HG03520 (cell line): ENCODE measurements around the gene SLC5A4.

ENCODE experiments used
- ATAC-seq: cut with Tn5 transposase; IDR thresholded peaks from one replicate; pipeline ENCODE4 v1.9.1; 2021; ENCODE audit warnings: mild to moderate bottlenecking, moderate library complexity; ENCODE audit not compliant: unreplicated experiment

Gene SLC5A4

DNA sequence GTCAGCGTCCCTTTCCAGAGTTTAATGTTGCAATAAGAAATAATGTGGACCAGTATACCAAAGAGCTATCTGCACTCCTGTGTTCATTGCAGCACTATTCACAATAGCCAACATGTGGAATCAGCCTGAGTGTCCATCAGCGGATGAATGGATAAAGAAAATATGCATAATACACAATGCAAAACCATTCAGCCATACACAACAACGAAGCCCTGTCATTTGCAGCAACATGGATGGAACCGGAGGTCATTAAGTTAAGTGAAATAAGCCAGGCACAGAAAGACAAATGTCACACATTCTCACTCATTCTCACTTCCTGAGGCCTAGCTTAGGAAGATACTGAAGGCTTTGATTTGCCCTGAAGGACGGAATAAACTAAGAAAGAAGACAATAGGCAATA lies 22.1 kb downstream of the SLC5A4 start:
- no peak for ATAC-seq

DNA sequence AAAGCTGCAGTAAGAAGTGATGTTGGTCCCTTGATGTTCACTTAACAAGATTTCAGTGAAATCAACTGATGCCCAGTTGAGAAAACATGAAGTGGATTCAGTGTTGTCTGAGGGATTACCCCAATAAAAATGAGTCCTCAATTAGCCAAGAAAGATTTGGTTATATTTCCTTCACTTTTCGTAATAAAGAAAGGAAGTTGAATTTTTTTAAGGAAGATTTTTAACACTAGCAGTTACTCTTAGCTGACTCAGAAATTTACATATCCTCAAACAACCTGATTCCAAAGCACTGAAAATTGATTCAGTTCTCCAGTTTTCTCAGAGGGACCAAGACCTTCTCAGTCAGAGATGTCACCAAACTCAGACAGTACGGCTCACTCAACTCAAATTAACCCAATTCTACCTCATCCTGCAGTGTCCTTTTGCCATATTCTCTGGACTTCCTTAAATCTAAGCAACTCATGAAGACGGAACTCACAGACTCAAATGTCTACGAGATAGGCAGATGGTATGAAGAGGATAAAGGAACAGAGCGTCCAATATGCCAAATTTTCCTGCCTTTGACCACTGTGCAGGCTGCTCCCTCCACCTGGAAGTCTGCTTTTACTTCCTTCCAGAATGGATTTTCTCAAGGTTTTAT lies 22.8 kb downstream of the SLC5A4 start:
- no peak for ATAC-seq

DNA sequence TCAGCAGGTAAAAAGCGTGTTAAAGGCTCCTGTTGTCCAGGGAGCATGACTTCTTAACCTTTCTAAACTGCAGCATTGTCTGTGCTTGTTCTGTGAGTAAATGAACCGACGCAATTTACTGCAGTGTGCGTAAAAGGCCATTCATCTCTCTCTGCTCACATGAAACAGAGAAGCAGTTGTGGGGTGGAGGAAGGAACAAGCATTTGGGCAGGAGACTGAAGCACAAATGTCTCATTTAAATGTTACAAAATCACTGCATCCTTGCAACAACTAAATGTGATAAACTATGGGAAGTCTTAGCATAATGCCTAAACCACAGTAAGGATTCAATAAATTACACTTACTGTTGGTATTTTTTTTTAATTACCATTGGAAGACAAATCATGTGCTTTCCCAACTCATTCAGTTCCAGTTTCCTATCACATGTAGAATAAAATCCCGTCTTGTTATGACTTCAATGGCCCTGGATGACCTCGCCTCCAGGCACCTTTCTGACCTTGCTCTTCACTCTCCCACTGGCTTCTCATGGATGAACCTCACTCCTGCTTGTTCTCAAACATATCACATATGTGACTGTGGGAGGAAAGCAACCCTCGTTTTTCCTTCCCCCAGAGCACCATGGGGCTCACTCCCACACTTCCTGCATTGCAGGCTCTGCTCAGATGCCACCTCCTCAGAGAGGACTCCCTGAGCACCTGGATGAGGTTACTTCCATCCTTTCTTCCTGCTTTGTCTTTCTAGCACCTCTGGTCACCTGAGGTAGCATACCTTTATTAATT lies 28.6 kb downstream of the SLC5A4 start:
- no peak for ATAC-seq

DNA sequence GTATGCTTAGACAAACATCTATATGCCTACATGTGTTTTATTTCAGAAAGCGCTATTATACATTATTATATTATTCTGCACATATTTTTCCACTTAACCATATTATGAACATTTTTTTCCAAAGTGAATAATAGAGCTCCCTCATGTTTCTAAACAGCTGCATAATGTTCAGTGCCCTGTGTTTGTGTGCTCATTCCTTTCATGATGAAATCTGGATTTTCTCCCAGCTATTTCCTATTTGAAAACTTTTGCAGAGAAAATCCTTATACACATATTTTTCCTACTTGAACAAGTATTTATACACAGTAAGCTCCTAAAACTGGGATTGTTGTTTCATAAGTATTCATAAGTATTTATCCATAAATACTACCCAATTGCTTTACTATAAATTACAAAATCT lies 32.2 kb downstream of the SLC5A4 start:
- no peak for ATAC-seq

DNA sequence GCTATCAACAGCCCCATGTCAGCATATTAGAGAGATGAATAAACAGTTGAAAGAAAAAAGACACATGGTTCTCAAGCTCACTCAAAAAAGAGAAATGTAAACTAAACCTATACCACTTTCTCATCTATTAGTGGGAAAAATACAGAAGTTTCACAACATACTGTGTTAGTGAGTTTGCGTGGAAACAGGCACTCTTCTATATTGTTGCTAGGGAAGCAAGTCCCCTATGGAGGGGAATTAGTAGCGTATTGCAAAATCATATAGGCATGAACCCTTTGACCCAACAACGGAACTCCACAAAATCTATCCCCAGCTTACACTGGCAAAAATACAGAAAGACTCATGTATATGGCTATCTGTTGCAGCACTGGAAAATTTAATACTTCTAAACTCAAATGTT lies 36.1 kb downstream of the SLC5A4 start:
- ATAC-seq: no peak

DNA sequence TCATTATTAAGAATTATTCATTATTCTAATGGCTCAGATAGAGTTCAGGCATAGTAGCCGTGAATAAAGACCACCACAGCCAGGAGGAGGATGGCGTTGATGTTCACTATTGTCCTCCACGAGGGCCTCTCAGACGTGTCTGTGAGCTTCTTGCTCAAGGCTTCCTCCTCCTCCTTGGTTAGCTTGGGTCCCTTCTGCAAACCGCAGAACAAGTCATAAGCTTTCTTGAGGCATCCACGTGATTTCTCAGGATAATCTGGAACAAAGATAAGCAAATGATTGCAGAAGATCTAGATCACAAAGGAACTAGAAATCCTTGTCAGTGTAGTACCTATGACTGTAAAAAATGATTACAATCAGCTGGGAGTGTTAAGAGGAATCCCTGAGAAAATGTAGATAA lies 36.7 kb downstream of the SLC5A4 start:
- no peak for ATAC-seq

DNA sequence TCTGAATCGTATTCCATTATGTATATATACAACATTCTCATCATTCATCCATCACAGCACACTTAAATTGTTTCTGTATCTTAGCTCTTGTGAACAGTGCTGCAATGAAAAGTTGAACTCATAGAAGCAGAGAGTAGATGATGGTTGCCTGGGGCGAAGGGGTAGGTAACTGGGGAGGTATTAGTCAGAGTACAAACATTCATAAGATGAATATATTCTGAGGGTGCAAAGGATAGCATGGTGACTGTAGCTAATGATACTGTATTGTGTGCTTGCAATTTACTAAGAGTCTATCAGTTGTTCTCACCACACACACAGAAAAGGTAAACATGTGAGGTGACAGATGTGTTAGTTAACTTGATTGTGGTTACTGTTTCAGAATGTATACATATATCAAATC lies 37.7 kb downstream of the SLC5A4 start:
- ATAC-seq: no peak

DNA sequence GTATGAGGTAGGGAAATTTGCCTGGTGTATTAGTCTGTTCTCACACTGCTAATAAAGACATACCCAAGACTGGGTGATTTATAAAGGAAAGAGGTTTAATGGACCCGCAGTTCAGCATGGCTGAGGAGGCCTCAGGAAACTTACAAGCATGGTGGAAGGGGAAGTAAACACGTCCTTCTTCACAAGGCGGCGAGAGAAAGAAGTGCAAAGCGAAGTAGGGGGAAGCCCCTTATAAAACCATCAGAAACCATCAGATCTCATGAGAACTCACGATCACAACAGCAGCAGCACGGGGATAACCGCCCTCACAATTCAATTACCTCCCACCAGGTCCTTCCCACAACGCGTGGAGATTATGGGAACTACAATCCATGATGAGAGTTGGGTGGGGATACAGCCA lies 38.2 kb downstream of the SLC5A4 start:
- ATAC-seq: no peak

DNA sequence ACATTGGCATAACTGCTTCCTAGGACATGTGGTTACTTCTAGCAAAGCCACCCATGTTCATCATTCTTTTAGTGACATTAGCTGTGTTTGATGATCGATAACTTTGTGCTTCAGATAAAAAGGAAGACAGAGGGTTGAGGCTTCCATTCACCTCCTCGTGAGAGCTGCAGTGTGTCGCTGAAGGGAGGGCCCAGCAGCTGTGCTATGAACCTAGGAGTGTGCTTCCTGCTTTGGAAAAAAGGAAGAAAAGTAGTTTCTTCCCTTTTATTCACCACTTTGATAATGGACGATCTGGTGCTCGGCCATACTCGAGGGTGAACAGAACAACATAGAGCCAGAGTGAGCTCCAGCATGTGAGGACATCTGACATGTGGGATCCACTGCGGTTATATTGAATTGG lies 44.1 kb downstream of the SLC5A4 start:
- ATAC-seq: no peak

DNA sequence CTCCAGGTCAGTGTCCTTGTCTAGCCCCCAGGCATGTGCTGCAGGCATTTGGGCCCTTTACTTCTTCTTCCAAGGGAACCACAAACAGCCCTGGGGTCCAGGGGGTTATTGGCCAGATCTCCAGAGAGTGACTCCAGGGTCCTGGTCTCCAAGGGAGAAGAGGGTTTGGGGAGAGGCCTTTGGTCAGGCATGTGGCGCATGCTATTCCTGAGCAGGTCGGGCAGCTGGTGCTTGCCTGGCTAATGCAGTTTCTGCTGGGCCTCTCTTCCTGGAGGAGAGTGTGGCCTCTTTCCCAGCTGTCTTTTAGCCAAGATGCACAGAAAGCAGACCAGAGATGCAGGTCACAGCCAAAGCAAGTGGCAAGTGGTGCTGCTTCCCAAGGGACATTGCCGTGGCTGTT lies 46.5 kb downstream of the SLC5A4 start:
- no peak for ATAC-seq

DNA sequence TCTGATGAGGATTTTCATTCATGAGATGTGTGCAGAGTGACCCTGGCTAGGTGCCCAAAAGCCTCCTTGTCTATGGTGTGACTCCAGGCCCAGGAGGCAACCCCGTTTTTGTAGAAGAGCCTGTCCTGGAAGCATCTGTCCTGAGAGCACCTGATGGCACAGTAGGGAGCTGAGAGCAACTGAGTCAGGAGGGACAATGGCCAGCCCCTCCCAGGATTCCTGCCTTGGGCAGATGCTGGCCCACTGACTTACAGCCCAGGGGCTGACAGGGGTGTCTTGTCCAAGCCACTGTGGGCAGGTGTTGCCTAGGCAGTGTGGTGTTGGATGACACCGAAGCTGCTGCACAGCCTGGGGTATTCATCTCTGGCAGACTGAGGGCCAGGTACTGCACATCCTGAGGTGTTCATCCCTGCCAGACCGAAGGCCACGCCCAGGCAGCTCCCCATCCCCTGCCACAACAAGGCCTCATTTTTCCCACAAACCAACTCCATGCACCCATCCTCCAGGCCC lies 47.1 kb downstream of the SLC5A4 start:
- ATAC-seq: no peak

DNA sequence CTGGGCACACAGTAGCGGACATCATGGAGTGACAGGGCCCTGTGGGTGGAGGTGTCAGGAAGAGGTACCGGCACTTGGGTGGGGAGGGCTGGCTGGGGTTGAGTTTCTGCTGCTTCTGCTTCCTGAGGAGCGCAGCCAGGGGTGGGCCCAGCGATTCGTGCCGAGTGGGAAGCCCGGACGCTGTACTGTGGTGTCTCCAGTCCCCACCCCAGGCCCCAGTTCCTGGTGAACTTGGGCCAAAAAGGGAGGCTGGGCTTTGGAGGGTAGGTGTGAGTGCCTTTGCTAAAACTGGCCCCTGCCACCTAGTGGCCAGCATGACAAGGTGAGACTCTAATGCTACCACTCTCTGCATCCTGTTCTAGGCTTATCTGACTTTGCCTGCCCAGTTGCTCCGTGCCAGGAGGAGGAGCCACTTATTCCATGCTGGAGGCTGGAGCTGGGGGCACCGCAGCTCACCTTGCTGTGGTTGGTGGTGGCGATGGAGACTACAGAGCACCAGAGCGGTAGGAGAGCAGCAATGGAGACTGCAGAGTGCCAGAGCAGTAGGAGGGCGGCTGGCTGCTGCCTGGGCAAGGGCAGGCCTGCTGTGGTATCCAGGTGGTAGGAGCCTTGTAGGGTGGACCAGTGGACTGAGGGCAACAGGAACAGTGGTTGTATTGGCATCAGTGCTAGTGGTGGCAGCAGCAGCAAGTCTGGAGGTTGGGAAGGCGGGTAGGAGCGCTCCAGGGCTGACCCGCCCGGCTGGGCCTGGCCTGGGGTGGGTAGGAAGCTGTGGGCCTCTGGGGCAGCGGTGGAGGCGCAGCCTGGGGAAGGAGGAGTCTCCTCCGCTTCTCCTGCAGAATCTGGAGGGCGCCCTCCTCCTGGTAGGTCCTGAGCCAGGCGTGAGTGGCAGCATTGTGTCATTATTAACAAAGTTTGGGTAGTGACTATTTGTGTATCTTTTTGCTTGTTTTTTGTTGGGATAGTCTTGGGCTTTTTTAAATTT lies 48.1 kb downstream of the SLC5A4 start:
- no peak for ATAC-seq

DNA sequence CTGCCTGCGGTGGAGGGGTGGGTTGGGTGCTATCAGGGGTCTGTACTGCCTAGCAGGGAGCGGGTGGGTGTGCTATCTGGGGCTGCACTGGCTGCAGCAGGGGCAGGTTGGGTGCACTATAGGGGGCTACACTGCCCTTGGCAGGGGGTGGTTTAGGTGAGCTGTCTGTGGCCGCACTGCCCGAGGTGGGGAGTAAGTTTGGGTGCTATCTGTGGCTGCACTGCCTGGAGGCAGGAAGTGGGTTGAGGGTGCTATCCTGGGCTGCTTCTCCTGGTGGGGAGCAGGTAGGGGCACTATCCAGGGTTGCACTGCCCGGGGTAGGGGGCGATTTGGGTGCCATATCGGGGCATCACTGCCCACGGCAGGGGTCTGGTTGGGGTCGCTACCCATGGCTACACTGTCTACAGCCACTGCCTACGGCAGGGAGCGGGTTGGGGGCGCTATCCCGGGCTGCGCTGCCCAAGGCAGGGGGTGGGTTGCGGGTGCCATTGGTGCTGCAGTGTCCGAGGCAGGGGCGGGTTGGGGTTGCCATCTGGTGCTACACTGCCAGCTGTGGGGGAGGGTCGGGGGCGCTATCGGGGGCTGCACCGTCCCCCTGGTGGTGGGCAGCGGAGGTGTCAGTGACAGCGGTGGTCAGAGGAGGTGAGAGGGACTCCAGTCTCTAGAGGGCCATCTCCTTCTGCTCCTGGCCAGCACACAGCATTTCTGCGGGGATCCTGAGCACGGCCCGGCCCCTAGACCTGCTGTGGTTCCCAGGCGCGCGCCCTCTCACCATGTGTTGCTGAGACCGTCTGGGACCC lies 49.0 kb downstream of the SLC5A4 start:
- no peak for ATAC-seq

DNA sequence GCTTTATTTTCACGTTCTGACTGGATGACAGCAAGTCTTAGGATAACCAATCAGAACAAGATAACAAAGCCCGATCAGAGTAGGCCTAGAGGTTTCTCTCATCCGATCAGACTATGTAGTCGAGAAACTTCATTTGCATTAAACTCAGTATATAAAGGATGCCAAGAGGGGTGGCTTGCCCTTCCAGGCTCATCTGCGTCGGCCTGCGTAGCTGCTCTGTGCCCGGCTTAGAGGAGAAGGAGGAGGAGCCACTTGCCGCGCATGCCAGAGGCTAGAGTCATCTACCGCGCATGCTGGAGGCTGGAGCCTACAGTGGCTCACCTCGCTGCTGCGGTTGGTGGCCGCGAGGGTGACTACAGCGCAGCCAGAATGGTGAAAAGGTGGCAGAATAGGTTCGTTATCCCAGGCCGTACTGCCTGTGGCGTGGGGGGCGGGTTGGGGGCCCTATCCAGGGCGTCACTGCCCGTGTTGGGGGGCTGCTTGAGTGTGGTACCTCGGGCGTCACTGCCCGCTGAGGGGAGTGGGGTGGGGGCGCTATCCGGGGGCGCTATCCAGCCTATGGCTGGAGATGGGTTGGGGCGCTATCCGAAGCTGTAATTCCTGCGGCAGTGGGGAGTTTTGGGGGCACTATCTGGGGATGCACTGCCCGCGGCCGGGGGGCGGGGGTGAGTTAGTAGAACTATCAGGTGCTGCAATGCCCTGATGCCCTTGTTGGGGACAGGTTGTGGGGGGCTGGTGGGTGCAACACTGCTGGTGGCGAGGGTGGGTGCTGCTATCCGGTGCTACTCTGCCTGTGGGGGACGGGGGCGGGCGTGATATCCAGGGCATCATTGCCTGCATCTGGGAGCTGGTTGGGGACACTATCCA lies 50.1 kb downstream of the SLC5A4 start, which contains the start of gene RFPL2:
TSS of gene RFPL2 (minus strand) at position 218 of the 867 bp plus-strand sequence. CDS start 2,622 bp downstream, outside the sequence.
- ATAC-seq: no peak

DNA sequence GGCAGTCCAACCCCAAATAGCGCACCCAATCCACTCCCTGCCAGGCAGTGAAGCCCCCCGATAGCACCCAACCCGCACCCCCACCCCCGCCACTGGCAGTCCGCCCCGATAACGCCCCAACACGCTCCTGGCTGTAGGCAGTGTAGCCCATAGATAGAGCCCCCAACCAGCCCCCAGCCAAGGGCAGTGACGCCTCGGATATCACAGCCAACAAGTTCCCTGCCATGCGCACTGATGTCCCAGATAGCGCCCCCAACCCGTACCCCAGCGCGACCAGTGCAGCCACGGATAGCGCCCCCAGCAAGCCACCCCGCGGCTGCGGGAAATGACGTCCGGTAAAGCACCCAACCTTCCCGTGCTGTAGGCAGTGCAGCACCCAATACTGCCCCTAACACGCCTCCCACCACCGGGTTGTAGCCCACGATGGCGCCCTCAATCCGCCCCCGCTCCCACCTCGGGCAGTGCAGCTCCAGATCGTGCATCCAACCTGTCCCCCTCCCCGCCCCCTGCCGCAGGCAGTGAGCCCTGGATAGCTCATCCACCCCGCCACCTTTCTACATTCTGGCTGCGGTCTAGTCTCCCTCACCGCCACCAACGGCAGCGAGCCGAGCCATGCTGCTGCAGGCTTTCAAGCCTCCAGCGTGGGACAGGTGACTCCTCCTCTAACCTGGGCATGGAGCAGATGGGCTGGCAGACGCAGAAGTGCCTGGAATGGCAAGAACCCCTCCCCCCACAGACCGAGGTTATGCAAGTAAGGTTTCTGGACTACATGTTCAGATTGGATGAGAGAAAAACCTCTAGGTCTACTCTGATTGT lies 50.9 kb downstream of the SLC5A4 start:
- ATAC-seq: no peak

DNA sequence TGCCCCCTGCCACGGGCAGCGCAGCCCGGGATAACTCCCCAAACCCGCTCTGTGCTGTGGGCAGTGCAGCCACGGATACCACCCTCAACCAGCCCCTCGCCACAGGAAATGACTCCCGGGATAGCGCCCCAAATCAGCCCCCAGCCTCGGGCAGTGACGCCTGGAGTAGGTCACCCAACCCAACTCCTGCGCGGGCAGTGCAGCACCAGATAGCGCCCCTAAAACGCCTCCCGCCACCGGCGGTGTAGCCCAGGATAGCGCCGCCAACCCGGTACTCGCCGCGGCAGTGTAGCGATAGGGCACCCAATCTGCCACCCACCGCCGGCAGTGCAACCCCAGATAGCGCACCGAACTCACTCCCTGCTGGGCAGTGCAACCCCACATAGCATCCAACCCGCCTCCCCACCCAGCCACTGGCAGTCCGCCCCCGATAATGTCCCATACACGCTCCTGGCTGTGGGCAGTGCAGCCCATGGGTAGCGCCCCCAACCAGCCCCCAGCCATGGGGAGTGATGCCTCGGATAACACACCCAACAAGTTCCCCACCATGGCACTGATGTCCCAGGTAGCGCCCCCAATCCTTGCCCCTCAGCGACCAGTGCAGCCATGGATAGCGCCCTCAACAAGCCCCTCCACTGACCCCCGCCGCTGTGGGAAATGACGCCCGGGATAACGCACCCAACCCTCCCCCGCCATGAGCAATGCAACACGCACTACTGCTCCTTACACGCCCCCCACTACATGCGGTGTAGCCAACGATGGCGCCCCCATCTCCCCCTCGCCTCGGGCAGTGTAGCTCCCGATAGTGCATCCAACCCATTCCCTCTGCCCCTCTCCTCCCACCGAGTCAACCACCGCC lies 51.7 kb downstream of the SLC5A4 start:
- no peak for ATAC-seq

DNA sequence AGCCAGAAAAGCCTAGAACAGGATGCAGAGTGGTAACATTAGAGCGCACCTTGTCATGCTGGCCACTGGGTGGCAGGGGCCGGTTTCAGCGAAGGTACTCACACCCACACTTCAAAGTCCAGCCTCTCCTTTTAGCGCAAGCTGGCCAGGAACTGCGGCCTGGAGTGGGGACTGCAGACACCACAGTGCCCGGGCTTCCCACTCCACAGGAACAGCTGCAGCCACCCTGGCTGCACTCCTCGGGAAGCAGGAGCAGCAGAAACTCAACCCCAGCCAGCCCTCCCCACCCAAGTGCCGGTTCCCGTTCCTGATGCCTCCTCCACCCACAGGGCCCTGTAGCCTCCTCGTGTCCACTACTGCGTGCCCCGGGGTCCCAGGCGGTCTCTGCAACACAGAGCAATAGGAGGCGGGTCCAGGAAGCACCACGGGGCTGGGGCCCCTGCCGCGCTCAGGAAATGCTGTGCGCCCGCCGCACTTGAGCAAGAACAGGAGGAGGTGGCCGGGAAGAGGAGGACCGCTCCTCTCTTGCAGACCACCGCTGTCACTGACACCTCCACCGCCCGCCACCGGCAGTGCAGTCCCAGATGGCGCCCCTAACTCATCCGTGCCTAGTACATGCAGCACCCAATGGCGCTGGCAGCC lies 52.5 kb downstream of the SLC5A4 start:
- ATAC-seq: no peak
